KMS-11 (cell line): ENCODE measurements around the gene EPHB2.

ENCODE experiments used
- H2AFZ ChIP-seq: fragments of 200-600 bp; sonication (generic); 2 replicates; pipeline ENCODE4 v1.6.1; 2016; ENCODE audit warnings: antibody characterized with exemption, mixed run types, low read depth
- H3K27ac ChIP-seq: fragments of 200-600 bp; sonication (generic); 2 replicates; pipeline ENCODE4 v1.6.1; 2016; ENCODE audit warnings: mild to moderate bottlenecking, mixed run types
- H3K27me3 ChIP-seq: fragments of 200-600 bp; sonication (generic); 2 replicates; pipeline ENCODE4 v1.6.1; 2017; ENCODE audit warnings: mild to moderate bottlenecking, low read depth, mixed run types, moderate library complexity; ENCODE audit not compliant: insufficient read depth
- H3K36me3 ChIP-seq: fragments of 200-600 bp; sonication (generic); 2 replicates; pipeline ENCODE4 v1.6.1; 2017; ENCODE audit warnings: mild to moderate bottlenecking, mixed run types; ENCODE audit not compliant: insufficient read depth
- H3K4me1 ChIP-seq: fragments of 200-600 bp; sonication (generic); 2 replicates; pipeline ENCODE4 v1.6.1; 2016; ENCODE audit warnings: mild to moderate bottlenecking, low read depth, mixed run types; ENCODE audit not compliant: poor library complexity, severe bottlenecking
- H3K4me2 ChIP-seq: fragments of 200-600 bp; sonication (generic); 2 replicates; pipeline ENCODE4 v1.7.0; 2016; ENCODE audit warnings: mild to moderate bottlenecking, mixed run types
- H3K4me3 ChIP-seq: fragments of 200-600 bp; sonication (generic); IDR thresholded peaks from 2 replicates; pipeline ENCODE4 v1.6.1; 2017; ENCODE audit warnings: low read depth, low read length, mixed read lengths; ENCODE audit not compliant: insufficient read depth
- H3K79me2 ChIP-seq: fragments of 200-600 bp; sonication (generic); 2 replicates; pipeline ENCODE4 v1.6.1; 2016; ENCODE audit warnings: low read depth, mixed run types; ENCODE audit not compliant: insufficient read depth
- H3K9ac ChIP-seq: fragments of 200-600 bp; sonication (generic); 2 replicates; pipeline ENCODE4 v1.6.1; 2016; ENCODE audit warnings: mild to moderate bottlenecking, mixed run types
- H4K20me1 ChIP-seq: fragments of 200-600 bp; sonication (generic); 2 replicates; pipeline ENCODE4 v1.6.1; 2016; ENCODE audit warnings: mild to moderate bottlenecking, mixed run types; ENCODE audit not compliant: insufficient read depth
- CTCF ChIP-seq: fragments of 200-600 bp; sonication (generic); conservative IDR thresholded peaks from 2 replicates; pipeline ENCODE4 v1.6.1; 2017; ENCODE audit warnings: low read depth, mild to moderate bottlenecking, antibody characterized with exemption, low read length, moderate library complexity, mixed read lengths

The EPHB2 gene

DNA sequence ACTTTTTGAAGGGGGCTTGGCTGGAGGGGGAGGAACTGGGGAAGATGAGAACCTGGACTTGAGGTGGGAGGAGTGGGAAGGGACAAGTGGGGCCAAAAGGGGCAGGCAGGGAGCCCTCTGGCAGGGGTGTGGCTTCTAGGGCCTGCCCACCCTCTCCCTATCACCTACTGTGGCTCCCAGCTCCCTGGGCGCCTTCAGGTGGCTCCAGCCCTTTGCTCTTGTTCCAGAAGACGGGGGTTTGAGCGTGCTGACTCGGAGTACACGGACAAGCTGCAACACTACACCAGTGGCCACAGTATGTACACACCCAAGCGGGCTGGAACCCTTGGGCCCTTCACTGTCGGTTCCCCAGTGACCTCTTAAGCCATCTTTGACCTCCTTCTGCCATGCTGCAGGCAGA, 185.5 kb downstream of the EPHB2 start:
- H3K4me2 ChIP-seq = no peak overlapping the region

DNA sequence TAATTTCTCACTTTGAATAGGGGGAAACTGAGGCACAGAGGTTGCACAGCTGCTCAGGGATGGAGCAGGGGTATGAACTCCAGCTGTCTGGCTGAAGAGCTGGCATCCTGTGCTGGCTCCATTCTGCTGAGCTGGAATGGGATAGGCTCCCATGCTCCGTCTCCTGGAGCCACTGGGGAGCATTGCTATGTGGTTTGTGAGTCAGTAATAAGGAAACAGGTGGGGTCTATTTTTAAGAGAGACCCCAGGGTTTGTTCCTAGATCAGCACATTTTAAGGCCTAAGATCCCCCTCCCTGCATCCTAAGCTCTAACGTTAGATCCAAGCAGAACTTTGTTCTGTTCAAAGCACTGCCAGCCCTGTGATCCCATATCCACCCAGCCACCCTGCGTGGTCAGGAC, 189.8 kb downstream of the EPHB2 start:
- no peak overlapping the region for H3K9ac ChIP-seq
- no peak overlapping the region for H3K27ac ChIP-seq
- H3K4me2 ChIP-seq = no peak overlapping the region

More for the DNA sequence above, 185.5 kb downstream of the EPHB2 start:
- Histone ChIP-seq H3K36me3 (no peaks in the 10 kb centered on the region), H3K27ac (no peak overlapping the region), H3K9ac (no peak overlapping the region), H2AFZ (no peak overlapping the region), H3K27me3 (peaks cover 66% of the 10 kb centered on the region), H3K4me3 (no peak overlapping the region), H3K4me1 (no peaks in the 10 kb centered on the region), H3K79me2 (no peaks in the 10 kb centered on the region), H4K20me1 (no peaks in the 10 kb centered on the region)
- no peak for TF ChIP-seq CTCF

GRCh38 chr1:22903113-22903512, 192.5 kb downstream of the EPHB2 start:
- no peaks in the 10 kb centered on the region for H3K79me2 ChIP-seq
- no peak overlapping the region for H3K4me3 ChIP-seq
- H3K36me3 ChIP-seq = no peaks in the 10 kb centered on the region
- no peak for TF ChIP-seq CTCF
- no peak overlapping the region for H3K27ac ChIP-seq
- no peak overlapping the region for H2AFZ ChIP-seq
- no peaks in the 10 kb centered on the region for H3K4me1 ChIP-seq
- H3K27me3 ChIP-seq = peaks cover 80% of the 10 kb centered on the region
- H3K4me2 ChIP-seq = no peak overlapping the region
- no peaks in the 10 kb centered on the region for H4K20me1 ChIP-seq
- H3K9ac ChIP-seq = no peak overlapping the region

More for the DNA sequence above, 189.8 kb downstream of the EPHB2 start:
- H4K20me1 ChIP-seq = no peaks in the 10 kb centered on the region
- TF ChIP-seq CTCF = no peak
- no peaks in the 10 kb centered on the region for H3K79me2 ChIP-seq
- H3K4me3 ChIP-seq = no peak overlapping the region
- H3K27me3 ChIP-seq = peaks cover 84% of the 10 kb centered on the region
- no peaks in the 10 kb centered on the region for H3K36me3 ChIP-seq
- no peaks in the 10 kb centered on the region for H3K4me1 ChIP-seq
- no peak overlapping the region for H2AFZ ChIP-seq

GRCh38 chr1:22906968-22907367, 196.3 kb downstream of the EPHB2 start:
- Histone ChIP-seq H3K27ac (no peak overlapping the region), H3K4me1 (no peaks in the 10 kb centered on the region), H3K9ac (no peak overlapping the region), H2AFZ (no peak overlapping the region), H3K4me3 (no peak overlapping the region), H3K4me2 (no peak overlapping the region), H3K27me3 (peaks cover 66% of the 10 kb centered on the region), H3K36me3 (no peaks in the 10 kb centered on the region), H3K79me2 (no peaks in the 10 kb centered on the region), H4K20me1 (no peaks in the 10 kb centered on the region)
- no peak for TF ChIP-seq CTCF
